Hepatocyte (in vitro differentiated cells): Measurements from ENCODE around the gene BCL2. TPM values are rescaled to one million over a fixed set of nuclear protein-coding genes. Genes with fewer than 3 reads are reported as not detected.

ENCODE experiments used
- DNase-seq: peaks from one replicate; pipeline ENCODE4 v3.0.0-alpha.2; 2016; ENCODE audit warnings: low spot score
- H2AFZ ChIP-seq: fragments of 200-600 bp; sonication (generic); 2 replicates; pipeline ENCODE4 v1.6.0; 2016; ENCODE audit warnings: antibody characterized with exemption, mild to moderate bottlenecking
- H3K27ac ChIP-seq: fragments of 200-600 bp; sonication (generic); 2 replicates; pipeline ENCODE4 v1.5.1; 2016; ENCODE audit warnings: mild to moderate bottlenecking
- H3K27me3 ChIP-seq: fragments of 200-600 bp; sonication (generic); 2 replicates; pipeline ENCODE4 v1.6.1; 2016
- H3K36me3 ChIP-seq: fragments of 200-600 bp; sonication (generic); replicated peaks from 2 replicates; pipeline ENCODE4 v1.5.1; 2016; ENCODE audit warnings: low read depth; ENCODE audit not compliant: insufficient read depth
- H3K4me1 ChIP-seq: fragments of 200-600 bp; sonication (generic); 2 replicates; pipeline ENCODE4 v1.5.1; 2016; ENCODE audit warnings: mild to moderate bottlenecking, moderate library complexity; ENCODE audit not compliant: insufficient read depth
- H3K4me2 ChIP-seq: fragments of 200-600 bp; sonication (generic); 2 replicates; pipeline ENCODE4 v1.6.0; 2016
- H3K4me3 ChIP-seq: fragments of 200-600 bp; sonication (generic); 2 replicates; pipeline ENCODE4 v1.5.1; 2016; ENCODE audit warnings: mild to moderate bottlenecking
- H3K79me2 ChIP-seq: fragments of 200-600 bp; sonication (generic); 2 replicates; pipeline ENCODE4 v1.6.0; 2017; ENCODE audit warnings: mild to moderate bottlenecking
- H3K9me2 ChIP-seq: fragments of 200-600 bp; sonication (generic); replicated peaks from 2 replicates; pipeline ENCODE4 v1.6.0; 2017; ENCODE audit warnings: mild to moderate bottlenecking; ENCODE audit not compliant: insufficient read depth
- H3K9me3 ChIP-seq: fragments of 200-600 bp; sonication (generic); 2 replicates; pipeline ENCODE4 v1.5.1; 2016; ENCODE audit warnings: low read depth, mild to moderate bottlenecking
- H4K20me1 ChIP-seq: fragments of 200-600 bp; sonication (generic); 2 replicates; pipeline ENCODE4 v1.6.0; 2016; ENCODE audit warnings: mild to moderate bottlenecking; ENCODE audit not compliant: insufficient read depth, poor library complexity, severe bottlenecking
- CTCF ChIP-seq: fragments of 200-600 bp; sonication (generic); IDR thresholded peaks from 2 replicates; pipeline ENCODE4 v1.5.1; 2016; ENCODE audit warnings: antibody characterized with exemption, mild to moderate bottlenecking; ENCODE audit not compliant: poor library complexity
- EZH2 ChIP-seq: fragments of 200-600 bp; sonication (generic); IDR thresholded peaks from 2 replicates; pipeline ENCODE4 v1.6.1; 2016; ENCODE audit warnings: antibody characterized with exemption, mild to moderate bottlenecking, borderline replicate concordance
- EZH2phosphoT487 ChIP-seq: fragments of 200-600 bp; sonication (generic); IDR thresholded peaks from one replicate; pipeline ENCODE4 v1.6.1; 2018; ENCODE audit warnings: antibody characterized with exemption, mild to moderate bottlenecking, low read depth, moderate library complexity; ENCODE audit not compliant: unreplicated experiment, severe bottlenecking
- WGBS: methylation state at CpG from one replicate; pipeline ENCODE4 v1.1.6; 2016; ENCODE audit warnings: low lambda C conversion rate; ENCODE audit errors: missing lambda C conversion rate; 5-methylcytosine and 5-hydroxymethylcytosine counted together
- polyA plus RNA-seq: library from polyadenylated mRNA; unstranded; fragments of >200 nt; fragmentation: Nextera tagmentation; extraction: Ambion mirVana; gene quantifications from 2 replicates; pipeline ENCODE4 v1.2.1, GENCODE V29; 2016
- total RNA-seq: library from RNA; depleted of rRNA; stranded (reverse); fragments of >200 nt; gene quantifications from 2 replicates; pipeline ENCODE4 v1.2.3, GENCODE V29; 2014

The BCL2 gene
- total and polyA plus RNA-seq, 2 experiments from 2014 or later = 1.0 to 11.4 TPM

- H3K27me3 ChIP-seq = no peaks in the 10 kb centered on the region
- H3K27ac ChIP-seq = no peak overlapping the region
- H2AFZ ChIP-seq = no peak overlapping the region
- H3K9me2 ChIP-seq = no peaks in the 10 kb centered on the region
- no peaks in the 10 kb centered on the region for H3K4me1 ChIP-seq
- TF ChIP-seq EZH2 (no peak), CTCF (no peak), EZH2phosphoT487 (no peak)
- no peaks in the 10 kb centered on the region for H3K79me2 ChIP-seq
- H3K4me3 ChIP-seq = no peak overlapping the region
- WGBS = 55% methylated on average over 1 of the region's 1 CpG
- H4K20me1 ChIP-seq = no peaks in the 10 kb centered on the region
- DNase-seq = no peak
- H3K36me3 ChIP-seq = no peaks in the 10 kb centered on the region
- H3K9me3 ChIP-seq = no peaks in the 10 kb centered on the region
- no peak overlapping the region for H3K4me2 ChIP-seq
Measured at GRCh38 chr18:63272638-63273037, 46.9 kb downstream of the BCL2 start.

- no peaks in the 10 kb centered on the region for H3K4me1 ChIP-seq
- no peaks in the 10 kb centered on the region for H3K9me2 ChIP-seq
- H2AFZ ChIP-seq = no peak overlapping the region
- no peak overlapping the region for H3K27ac ChIP-seq
- H3K4me3 ChIP-seq = no peak overlapping the region
- H4K20me1 ChIP-seq = no peaks in the 10 kb centered on the region
- H3K27me3 ChIP-seq = no peaks in the 10 kb centered on the region
- no peaks in the 10 kb centered on the region for H3K9me3 ChIP-seq
- H3K79me2 ChIP-seq = no peaks in the 10 kb centered on the region
- H3K4me2 ChIP-seq = no peak overlapping the region
- TF ChIP-seq EZH2phosphoT487 (no peak), EZH2 (no peak), CTCF (no peak)
- no peaks in the 10 kb centered on the region for H3K36me3 ChIP-seq
- DNase-seq = no peak
- WGBS = 91% methylated on average over 3 of the region's 3 CpGs
Measured at GRCh38 chr18:63271881-63272299, 47.7 kb downstream of the BCL2 start.

- no peaks in the 10 kb centered on the region for H3K27me3 ChIP-seq
- TF ChIP-seq EZH2phosphoT487 = no peak
- no peak for TF ChIP-seq EZH2
- no peak for TF ChIP-seq CTCF
- no peaks in the 10 kb centered on the region for H3K36me3 ChIP-seq
- no peak overlapping the region for H3K27ac ChIP-seq
- no peak for DNase-seq
- no peak overlapping the region for H3K4me3 ChIP-seq
- H3K4me1 ChIP-seq = no peaks in the 10 kb centered on the region
- no peak overlapping the region for H2AFZ ChIP-seq
- WGBS = 97% methylated on average over 4 of the region's 4 CpGs
- no peaks in the 10 kb centered on the region for H3K9me3 ChIP-seq
- no peak overlapping the region for H3K4me2 ChIP-seq
- H3K79me2 ChIP-seq = no peaks in the 10 kb centered on the region
- H4K20me1 ChIP-seq = no peaks in the 10 kb centered on the region
- H3K9me2 ChIP-seq = no peaks in the 10 kb centered on the region
Measured at GRCh38 chr18:63271148-63271547, 48.4 kb downstream of the BCL2 start.
